Gastrocnemius medialis (tissue), 4 donors: ENCODE data around the gene TXNIP. TPM values are rescaled to one million over a fixed set of nuclear protein-coding genes. Genes with fewer than 3 reads are reported as not detected.

Source experiments
- ATAC-seq, 2 donors: fragments of 150-250 bp; one replicate each; pipeline ENCODE4 v1.9.1; 2016
- DNase-seq, 2 donors: peaks; one replicate each; pipeline ENCODE4 v3.0.0-alpha.2; 2019
- H3K27ac ChIP-seq, 4 donors: fragments of 200-600 bp; sonication (generic); 1 replicate in 1 of 4; 2 replicates in 3 of 4; pipeline ENCODE4 v1.5.1; 2016 to 2018; ENCODE audit warnings: mild to moderate bottlenecking in 2 of 4, moderate library complexity in 1 of 4
- H3K27me3 ChIP-seq, 3 donors: fragments of 200-600 bp; sonication (generic) in 2 of 3; 1 replicate in 1 of 3; 2 replicates in 2 of 3; pipeline versions ENCODE4 v1.5.1 to v1.6.0; 2016 to 2019; ENCODE audit warnings: mild to moderate bottlenecking in 1 of 3, moderate library complexity in 1 of 3
- H3K36me3 ChIP-seq, 2 donors: fragments of 200-600 bp; sonication (generic) in 1 of 2; one replicate each; pipeline ENCODE4 v1.5.1; 2017 to 2018
- H3K4me1 ChIP-seq, 2 donors: fragments of 200-600 bp; sonication (generic) in 1 of 2; one replicate each; pipeline ENCODE4 v1.5.1; 2016 to 2017; ENCODE audit warnings: mild to moderate bottlenecking in 2 of 2
- H3K4me3 ChIP-seq, 4 donors: fragments of 200-600 bp; sonication (generic) in 3 of 4; 1 replicate in 1 of 4; 2 replicates in 3 of 4; pipeline ENCODE4 v1.5.1; 2016 to 2019; ENCODE audit warnings: mild to moderate bottlenecking in 2 of 4
- H3K9me3 ChIP-seq, 3 donors: fragments of 200-600 bp; sonication (generic) in 2 of 3; 1 replicate in 1 of 3; 2 replicates in 2 of 3; pipeline ENCODE4 v1.5.1; 2016 to 2019
- CTCF ChIP-seq, 5 experiments: fragments of 450-650 bp in 3 of 5; fragments of 200-600 bp in 2 of 5; sonication (generic) in 2 of 5; IDR thresholded peaks in 4 of 5; conservative IDR thresholded peaks in 1 of 5; 1 replicate in 4 of 5; 2 replicates in 1 of 5; pipeline ENCODE4 v1.5.1; 2016 to 2019; ENCODE audit warnings: antibody characterized with exemption in 5 of 5, mild to moderate bottlenecking in 3 of 5, moderate library complexity in 3 of 5
- POLR2A ChIP-seq, 2 donors: fragments of 450-650 bp; IDR thresholded peaks; one replicate each; pipeline ENCODE4 v1.6.1; 2017; ENCODE audit warnings: antibody characterized with exemption in 2 of 2, mild to moderate bottlenecking in 2 of 2, moderate library complexity in 2 of 2
- in situ Hi-C, 4 donors: fragments of 200-750 bp; cut with MboI; loops; one replicate each; pipeline versions ENCODE4 v1.15.0 to v1.8.0; 2017; ENCODE audit warnings: low sequenced_read_pairs in 4 of 4
- intact Hi-C: fragments of 100-400 bp; cut with DNase I; formaldehyde crosslinking; loops from one replicate; pipeline ENCODE4 v1.15.1; 2023; ENCODE audit warnings: low total_unique reads
- total RNA-seq, 4 donors: library from RNA; depleted of rRNA; stranded (reverse); fragments of >200 nt; gene quantifications; one replicate each; pipeline versions ENCODE4 v1.1.0 to v1.2.3, GENCODE V29; 2016

Gene TXNIP
- total RNA-seq, 4 donors from 2014 or later, result 1,815 to 2,839 (median 2,202) TPM

GRCh38 chr1:145983206-145983675 lies 13.1 kb downstream of the TXNIP start:
- peak; percentile 92 to 95 for DNase-seq
- Histone ChIP-seq H3K4me1 (peaks cover 87 to 90% of the 10 kb centered on the region in 2 donors), H3K27ac (peak overlapping the region; percentile 95 to 99 (median 98)), H3K36me3 (no peaks in the 10 kb centered on the region), H3K4me3 (peak overlapping the region in 3 of 4 donors; percentile 11 to 53 (median 45)), H3K9me3 (no peaks in the 10 kb centered on the region), H3K27me3 (no peaks in the 10 kb centered on the region)
- TF ChIP-seq CTCF (IDR thresholded peaks at IDR 0.05 in 4 of 5, conservative IDR thresholded peaks at IDR 0.05 in 1 of 5) (no peak), POLR2A (IDR thresholded peaks at IDR 0.05) (peak; percentile 4 to 32)
- intact Hi-C loops, result no loop called here
- peak; percentile 36 to 38 for ATAC-seq
- in situ Hi-C loops, result no loop called here

DNA sequence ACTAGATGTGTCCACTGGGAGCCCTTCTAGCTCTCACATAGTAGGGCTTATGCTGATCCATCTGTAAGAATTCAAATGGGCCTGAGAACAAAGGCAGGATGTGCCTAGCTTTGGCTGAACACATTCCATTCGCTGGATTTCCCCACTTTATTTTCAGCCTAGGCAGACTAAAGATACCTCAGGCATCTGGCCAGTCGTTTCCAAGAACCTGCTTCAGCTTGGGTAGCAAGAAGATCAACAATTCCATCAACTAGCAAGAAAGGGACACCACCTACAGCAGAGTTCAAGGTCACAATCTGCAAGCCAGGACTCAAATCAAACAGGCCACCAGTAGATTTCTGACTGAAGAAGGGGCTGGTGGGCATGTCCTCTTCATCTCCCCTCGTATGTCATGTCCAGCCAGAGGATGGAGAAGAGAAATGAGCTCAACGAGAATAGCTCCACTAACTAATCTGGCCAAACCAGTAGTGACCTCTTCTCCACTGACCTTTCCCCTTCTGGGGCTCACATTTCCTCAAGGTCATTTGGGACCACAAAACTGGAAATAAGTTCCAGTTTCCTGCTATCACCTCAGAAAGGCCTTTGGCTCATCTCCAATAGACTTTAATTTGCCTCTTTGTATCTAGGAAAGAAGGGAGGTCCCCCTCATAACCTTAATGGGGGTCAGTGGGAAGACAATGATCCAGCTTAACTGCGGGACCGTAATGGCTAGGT lies 14.2 kb downstream of the TXNIP start:
- ATAC-seq, result no peak

GRCh38 chr1:145980457-145980994 lies 15.9 kb downstream of the TXNIP start:
- Histone ChIP-seq H3K36me3 (no peaks in the 10 kb centered on the region), H3K4me1 (peaks cover 76% of the 10 kb centered on the region in 2 donors), H3K4me3 (peak overlapping the region; percentile 19 to 46 (median 37)), H3K9me3 (no peaks in the 10 kb centered on the region), H3K27me3 (no peaks in the 10 kb centered on the region), H3K27ac (peak overlapping the region; percentile 95 to 99 (median 98))
- no peak for TF ChIP-seq POLR2A (IDR thresholded peaks at IDR 0.05)
- no peak for TF ChIP-seq CTCF (IDR thresholded peaks at IDR 0.05 in 4 of 5, conservative IDR thresholded peaks at IDR 0.05 in 1 of 5)
- intact Hi-C loops, result no loop called here
- in situ Hi-C loops, result no loop called here
- peak; percentile 86 to 87 for DNase-seq
- peak; percentile 34 to 37 for ATAC-seq

More for the DNA sequence above, 14.2 kb downstream of the TXNIP start:
- Histone ChIP-seq H3K27me3 (no peaks in the 10 kb centered on the region), H3K9me3 (no peaks in the 10 kb centered on the region), H3K36me3 (no peaks in the 10 kb centered on the region), H3K27ac (peak overlapping the region; percentile 95 to 99 (median 98)), H3K4me3 (peak overlapping the region in 3 of 4 donors; percentile 1 to 22 (median 5)), H3K4me1 (peaks cover 89% of the 10 kb centered on the region in 2 donors)
- intact Hi-C loops (no loop called here), in situ Hi-C loops (no loop called here)
- no peak for TF ChIP-seq CTCF (IDR thresholded peaks at IDR 0.05 in 4 of 5, conservative IDR thresholded peaks at IDR 0.05 in 1 of 5)
- TF ChIP-seq POLR2A (IDR thresholded peaks at IDR 0.05), result no peak
- DNase-seq, result peak in 1 of 2 donors; percentile 67

DNA sequence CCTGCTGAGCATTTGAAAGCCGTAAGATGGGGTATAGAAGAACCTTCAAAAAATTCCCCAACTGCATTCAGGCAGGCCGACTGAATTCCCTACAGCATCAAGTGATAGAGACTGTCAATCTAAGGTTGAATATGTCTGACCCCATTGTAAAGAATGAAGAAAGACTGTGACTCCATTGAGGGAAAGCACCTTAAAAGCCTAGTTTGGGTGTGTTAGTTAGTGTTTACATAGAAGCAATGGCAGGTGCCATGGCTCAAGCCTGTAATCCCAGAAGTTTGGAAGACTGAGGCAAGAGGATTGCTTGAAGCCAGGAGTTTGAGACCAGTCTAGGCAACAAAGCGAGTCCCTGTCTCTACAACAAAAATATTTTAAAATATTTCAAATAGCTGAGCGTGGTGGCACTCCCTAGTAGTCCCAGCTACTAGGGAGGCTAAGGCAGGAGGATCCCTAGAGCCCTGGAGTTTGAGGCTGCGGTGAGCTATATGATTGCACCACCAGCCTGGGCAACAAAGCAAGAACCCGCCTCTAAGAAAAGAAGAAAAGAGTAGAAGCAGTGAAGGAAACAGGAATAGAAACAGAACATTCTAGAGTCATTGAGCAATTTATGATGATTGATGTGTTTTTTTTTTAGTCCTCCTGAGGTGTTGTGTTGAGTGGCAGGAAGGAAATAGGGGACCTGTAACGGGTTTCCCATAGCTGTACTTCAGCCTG lies 16.5 kb downstream of the TXNIP start:
- no peaks in the 10 kb centered on the region for H3K9me3 ChIP-seq
- DNase-seq (peak in 1 of 2 donors; percentile 82), ATAC-seq (peak; percentile 34 to 39)
- peaks cover 70% of the 10 kb centered on the region in 2 donors for H3K4me1 ChIP-seq
- H3K4me3 ChIP-seq, result peak overlapping the region; percentile 36 to 46 (median 38)
- H3K27ac ChIP-seq, result peak overlapping the region; percentile 95 to 99 (median 98)
- no peaks in the 10 kb centered on the region for H3K27me3 ChIP-seq
- TF ChIP-seq POLR2A (IDR thresholded peaks at IDR 0.05) (peak in 1 of 2 donors; percentile 72), CTCF (IDR thresholded peaks at IDR 0.05 in 4 of 5, conservative IDR thresholded peaks at IDR 0.05 in 1 of 5) (no peak)
- no peaks in the 10 kb centered on the region for H3K36me3 ChIP-seq
- intact Hi-C loops, result loop anchor here (1.0 to 2.0 kb wide), 3 partner anchors 15 to 27 kb away; partner anchors contain the start of genes ANKRD34A and POLR3GL
- in situ Hi-C loops, result loop anchor here (5.0 kb wide), 1 partner anchor 32 kb away; no protein-coding TSS in a partner anchor
